ENCODE data around the gene ZC3H13. TPM values are rescaled to one million over a fixed set of nuclear protein-coding genes. Genes with fewer than 3 reads are reported as not detected.

Gene ZC3H13
- total and polyA plus RNA-seq, 7 experiments from 2014 or later: 34.4 to 67.0 (median 46.2) TPM

- Mint-ChIP-seq H3K27me3 (peaks cover 0 to 13% (median 0%) of the 10 kb centered on the region in 5 donors), H3K27ac (no peak overlapping the region), H3K36me3 (no peaks in the 10 kb centered on the region), H3K4me1 (peaks cover 5 to 15% (median 11%) of the 10 kb centered on the region in 7 donors), H3K4me3 (no peak overlapping the region), H3K9me3 (peaks cover 0 to 3% (median 0%) of the 10 kb centered on the region in 11 donors)
- ATAC-seq (no peak), DNase-seq (no peak)
- Histone ChIP-seq H3K27ac (ENCODE audit: low read depth, low read length) (no peak overlapping the region), H3K27me3 (ENCODE audit: control insufficient read depth in 2 of 2, insufficient read depth in 2 of 2, low read length in 2 of 2) (no peaks in the 10 kb centered on the region), H3K4me3 (ENCODE audit: low read length) (no peak overlapping the region), H3K9me3 (ENCODE audit: control insufficient read depth in 2 of 3, low read length in 3 of 3) (no peaks in the 10 kb centered on the region), H3K36me3 (ENCODE audit: control insufficient read depth in 2 of 3, insufficient read depth in 3 of 3, low read length in 3 of 3) (no peaks in the 10 kb centered on the region), H3K4me1 (ENCODE audit: control insufficient read depth in 2 of 2, insufficient read depth in 2 of 2, low read length in 2 of 2) (no peaks in the 10 kb centered on the region)
- POLR2A ChIA-PET: no interaction called here
- intact Hi-C loops (cut with micrococcal nuclease): no loop called here
- CTCF ChIA-PET: interaction anchor here (0.6 to 0.7 kb wide), 2 partner anchors 25 to 354 kb away, joined by 3 read pairs; no protein-coding TSS in a partner anchor
These were observed 29.8 kb upstream of the ZC3H13 start for GRCh38 chr13:46082324-46082723.

- H3K27me3 ChIP-seq (ENCODE audit: control insufficient read depth in 2 of 2, insufficient read depth in 2 of 2, low read length in 2 of 2): no peaks in the 10 kb centered on the region
- peaks cover 0 to 5% (median under 1%) of the 10 kb centered on the region in 11 donors for H3K9me3 Mint-ChIP-seq
- H3K27ac ChIP-seq (ENCODE audit: low read depth, low read length): no peak overlapping the region
- DNase-seq (peak in 1 of 9 donors; percentile 3), ATAC-seq (no peak)
- no peak overlapping the region for H3K4me3 Mint-ChIP-seq
- peaks cover 0 to 26% (median 0%) of the 10 kb centered on the region in 5 donors for H3K27me3 Mint-ChIP-seq
- ChIA-PET CTCF (no interaction called here), POLR2A (no interaction called here)
- H3K4me1 Mint-ChIP-seq: peaks cover 4 to 15% (median 11%) of the 10 kb centered on the region in 7 donors
- H3K27ac Mint-ChIP-seq: peak overlapping the region in 1 of 9 donors; percentile 49
- peaks cover 0 to 3% (median 0%) of the 10 kb centered on the region in 5 donors for H3K36me3 Mint-ChIP-seq
- H3K36me3 ChIP-seq (ENCODE audit: control insufficient read depth in 2 of 3, insufficient read depth in 3 of 3, low read length in 3 of 3): no peaks in the 10 kb centered on the region
- intact Hi-C loops (cut with micrococcal nuclease): no loop called here
- H3K4me3 ChIP-seq (ENCODE audit: low read length): no peak overlapping the region
- no peaks in the 10 kb centered on the region for H3K9me3 ChIP-seq (ENCODE audit: control insufficient read depth in 2 of 3, low read length in 3 of 3)
- no peaks in the 10 kb centered on the region for H3K4me1 ChIP-seq (ENCODE audit: control insufficient read depth in 2 of 2, insufficient read depth in 2 of 2, low read length in 2 of 2)
These were observed 27.2 kb upstream of the ZC3H13 start for GRCh38 chr13:46079770-46080169.

- no peaks in the 10 kb centered on the region for H3K27me3 ChIP-seq (ENCODE audit: control insufficient read depth in 2 of 2, insufficient read depth in 2 of 2, low read length in 2 of 2)
- ChIA-PET CTCF (no interaction called here), POLR2A (no interaction called here)
- Mint-ChIP-seq H3K27ac (no peak overlapping the region), H3K9me3 (peaks cover 0 to 5% (median 2%) of the 10 kb centered on the region in 11 donors), H3K4me3 (no peak overlapping the region), H3K36me3 (peaks cover 0 to 6% (median 0%) of the 10 kb centered on the region in 5 donors), H3K27me3 (peaks cover 0 to 37% (median 0%) of the 10 kb centered on the region in 5 donors), H3K4me1 (peaks cover 4 to 15% (median 11%) of the 10 kb centered on the region in 7 donors)
- H3K4me3 ChIP-seq (ENCODE audit: low read length): no peak overlapping the region
- DNase-seq: no peak
- H3K36me3 ChIP-seq (ENCODE audit: control insufficient read depth in 2 of 3, insufficient read depth in 3 of 3, low read length in 3 of 3): no peaks in the 10 kb centered on the region
- ATAC-seq: no peak
- no peaks in the 10 kb centered on the region for H3K9me3 ChIP-seq (ENCODE audit: control insufficient read depth in 2 of 3, low read length in 3 of 3)
- H3K4me1 ChIP-seq (ENCODE audit: control insufficient read depth in 2 of 2, insufficient read depth in 2 of 2, low read length in 2 of 2): no peaks in the 10 kb centered on the region
- H3K27ac ChIP-seq (ENCODE audit: low read depth, low read length): no peak overlapping the region
- intact Hi-C loops (cut with micrococcal nuclease): no loop called here
These were observed 24.7 kb upstream of the ZC3H13 start for GRCh38 chr13:46077265-46077664.

GRCh38 chr13:46076827-46077226 lies 24.3 kb upstream of the ZC3H13 start:
- H3K27me3 Mint-ChIP-seq: peaks cover 0 to 36% (median 0%) of the 10 kb centered on the region in 5 donors
- no peaks in the 10 kb centered on the region for H3K36me3 ChIP-seq (ENCODE audit: control insufficient read depth in 2 of 3, insufficient read depth in 3 of 3, low read length in 3 of 3)
- H3K4me3 Mint-ChIP-seq: no peak overlapping the region
- DNase-seq (no peak), ATAC-seq (no peak)
- no peaks in the 10 kb centered on the region for H3K27me3 ChIP-seq (ENCODE audit: control insufficient read depth in 2 of 2, insufficient read depth in 2 of 2, low read length in 2 of 2)
- CTCF ChIA-PET: interaction anchor here (0.6 kb wide), 1 partner anchor 245 kb away, joined by 5 read pairs; no protein-coding TSS in a partner anchor
- intact Hi-C loops (cut with micrococcal nuclease): no loop called here
- POLR2A ChIA-PET: no interaction called here
- no peak overlapping the region for H3K27ac Mint-ChIP-seq
- H3K9me3 ChIP-seq (ENCODE audit: control insufficient read depth in 2 of 3, low read length in 3 of 3): no peaks in the 10 kb centered on the region
- no peaks in the 10 kb centered on the region for H3K4me1 ChIP-seq (ENCODE audit: control insufficient read depth in 2 of 2, insufficient read depth in 2 of 2, low read length in 2 of 2)
- peaks cover 0 to 5% (median 2%) of the 10 kb centered on the region in 11 donors for H3K9me3 Mint-ChIP-seq
- peaks cover 4 to 15% (median 11%) of the 10 kb centered on the region in 7 donors for H3K4me1 Mint-ChIP-seq
- H3K27ac ChIP-seq (ENCODE audit: low read depth, low read length): no peak overlapping the region
- H3K4me3 ChIP-seq (ENCODE audit: low read length): no peak overlapping the region
- H3K36me3 Mint-ChIP-seq: peaks cover 0 to 6% (median 0%) of the 10 kb centered on the region in 5 donors

GRCh38 chr13:46075811-46076210 lies 23.3 kb upstream of the ZC3H13 start:
- H3K4me1 ChIP-seq (ENCODE audit: control insufficient read depth in 2 of 2, insufficient read depth in 2 of 2, low read length in 2 of 2): no peaks in the 10 kb centered on the region
- ATAC-seq (no peak), DNase-seq (no peak)
- Mint-ChIP-seq H3K27ac (no peak overlapping the region), H3K36me3 (peaks cover 0 to 6% (median 0%) of the 10 kb centered on the region in 5 donors), H3K9me3 (peaks cover 0 to 5% (median 2%) of the 10 kb centered on the region in 11 donors), H3K27me3 (peaks cover 0 to 36% (median 0%) of the 10 kb centered on the region in 5 donors), H3K4me3 (no peak overlapping the region), H3K4me1 (peaks cover 4 to 15% (median 13%) of the 10 kb centered on the region in 7 donors)
- H3K27ac ChIP-seq (ENCODE audit: low read depth, low read length): no peak overlapping the region
- intact Hi-C loops (cut with micrococcal nuclease): no loop called here
- ChIA-PET POLR2A (interaction anchor here (0.6 kb wide), 1 partner anchor 70 kb away, joined by 5 read pairs; no protein-coding TSS in a partner anchor), CTCF (no interaction called here)
- no peaks in the 10 kb centered on the region for H3K9me3 ChIP-seq (ENCODE audit: control insufficient read depth in 2 of 3, low read length in 3 of 3)
- no peak overlapping the region for H3K4me3 ChIP-seq (ENCODE audit: low read length)
- H3K27me3 ChIP-seq (ENCODE audit: control insufficient read depth in 2 of 2, insufficient read depth in 2 of 2, low read length in 2 of 2): no peaks in the 10 kb centered on the region
- H3K36me3 ChIP-seq (ENCODE audit: control insufficient read depth in 2 of 3, insufficient read depth in 3 of 3, low read length in 3 of 3): no peaks in the 10 kb centered on the region

GRCh38 chr13:46071590-46072249 lies 19.2 kb upstream of the ZC3H13 start:
- intact Hi-C loops (cut with micrococcal nuclease): loop anchor here in 1 of 2 donors (1.0 kb wide), 1 partner anchor 55 kb away; no protein-coding TSS in a partner anchor

More at GRCh38 chr13:46071590-46072249, 19.2 kb upstream of the ZC3H13 start:
- DNase-seq (no peak), ATAC-seq (no peak)
- Histone ChIP-seq H3K27ac (ENCODE audit: low read depth, low read length) (no peak overlapping the region), H3K4me3 (ENCODE audit: low read length) (no peak overlapping the region), H3K4me1 (ENCODE audit: control insufficient read depth in 2 of 2, insufficient read depth in 2 of 2, low read length in 2 of 2) (no peaks in the 10 kb centered on the region), H3K9me3 (ENCODE audit: control insufficient read depth in 2 of 3, low read length in 3 of 3) (no peaks in the 10 kb centered on the region), H3K27me3 (ENCODE audit: control insufficient read depth in 2 of 2, insufficient read depth in 2 of 2, low read length in 2 of 2) (no peaks in the 10 kb centered on the region), H3K36me3 (ENCODE audit: control insufficient read depth in 2 of 3, insufficient read depth in 3 of 3, low read length in 3 of 3) (no peaks in the 10 kb centered on the region)
- H3K36me3 Mint-ChIP-seq: peaks cover 0 to 6% (median 0%) of the 10 kb centered on the region in 5 donors
- ChIA-PET CTCF (no interaction called here), POLR2A (interaction anchor here (0.8 to 1.1 kb wide), 2 partner anchors 39 to 47 kb away, joined by 3 read pairs; no protein-coding TSS in a partner anchor)
- peaks cover 0 to 7% (median 0%) of the 10 kb centered on the region in 7 donors for H3K4me1 Mint-ChIP-seq
- peaks cover 0 to 25% (median 4%) of the 10 kb centered on the region in 5 donors for H3K27me3 Mint-ChIP-seq
- H3K27ac Mint-ChIP-seq: no peak overlapping the region
- H3K4me3 Mint-ChIP-seq: no peak overlapping the region
- H3K9me3 Mint-ChIP-seq: peaks cover 0 to 2% (median under 1%) of the 10 kb centered on the region in 11 donors

All from naive thymus-derived CD4-positive, alpha-beta T cell (primary cell).